Measurements from ENCODE around the gene CARMIL1. TPM values are rescaled to one million over a fixed set of nuclear protein-coding genes. Genes with fewer than 3 reads are reported as not detected.

CARMIL1 gene
- total RNA-seq, 1 donor from 2014 or later = 30.4 TPM

DNA sequence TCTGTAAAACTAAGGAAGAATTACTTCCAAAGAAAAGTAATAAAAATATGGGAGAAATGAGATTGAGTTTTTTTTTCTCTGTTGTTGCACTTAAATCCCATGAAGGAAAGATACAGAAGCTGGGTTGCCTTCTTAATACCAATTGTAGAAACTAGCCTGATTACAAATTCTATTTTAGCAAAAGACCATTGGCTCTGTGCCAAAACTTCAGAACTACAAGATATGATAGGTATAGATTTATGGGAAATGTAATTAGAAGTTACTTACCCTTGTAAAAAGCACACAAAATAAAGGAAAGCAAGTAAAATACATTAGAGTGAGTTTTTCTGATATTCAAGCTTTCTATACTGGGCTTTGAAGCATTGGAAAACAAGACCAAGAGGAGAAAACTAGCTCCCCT, 299.4 kb downstream of the CARMIL1 start:
- no peaks in the 10 kb centered on the region for H3K4me1 ChIP-seq
- no peak overlapping the region for H3K27ac ChIP-seq
- ATAC-seq (no peak), DNase-seq (no peak)
- no peak overlapping the region for H3K4me3 ChIP-seq
- H3K27me3 ChIP-seq (ENCODE audit: low read depth) = no peaks in the 10 kb centered on the region
- intact Hi-C loops (cut with DNase I) = no loop called here
- H3K36me3 ChIP-seq = peaks cover 20% of the 10 kb centered on the region
- H3K9me3 ChIP-seq = no peaks in the 10 kb centered on the region
- TF ChIP-seq, protein P1, sequence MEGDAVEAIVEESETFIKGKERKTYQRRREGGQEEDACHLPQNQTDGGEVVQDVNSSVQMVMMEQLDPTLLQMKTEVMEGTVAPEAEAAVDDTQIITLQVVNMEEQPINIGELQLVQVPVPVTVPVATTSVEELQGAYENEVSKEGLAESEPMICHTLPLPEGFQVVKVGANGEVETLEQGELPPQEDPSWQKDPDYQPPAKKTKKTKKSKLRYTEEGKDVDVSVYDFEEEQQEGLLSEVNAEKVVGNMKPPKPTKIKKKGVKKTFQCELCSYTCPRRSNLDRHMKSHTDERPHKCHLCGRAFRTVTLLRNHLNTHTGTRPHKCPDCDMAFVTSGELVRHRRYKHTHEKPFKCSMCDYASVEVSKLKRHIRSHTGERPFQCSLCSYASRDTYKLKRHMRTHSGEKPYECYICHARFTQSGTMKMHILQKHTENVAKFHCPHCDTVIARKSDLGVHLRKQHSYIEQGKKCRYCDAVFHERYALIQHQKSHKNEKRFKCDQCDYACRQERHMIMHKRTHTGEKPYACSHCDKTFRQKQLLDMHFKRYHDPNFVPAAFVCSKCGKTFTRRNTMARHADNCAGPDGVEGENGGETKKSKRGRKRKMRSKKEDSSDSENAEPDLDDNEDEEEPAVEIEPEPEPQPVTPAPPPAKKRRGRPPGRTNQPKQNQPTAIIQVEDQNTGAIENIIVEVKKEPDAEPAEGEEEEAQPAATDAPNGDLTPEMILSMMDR (IDR thresholded peaks at IDR 0.05) = no peak

DNA sequence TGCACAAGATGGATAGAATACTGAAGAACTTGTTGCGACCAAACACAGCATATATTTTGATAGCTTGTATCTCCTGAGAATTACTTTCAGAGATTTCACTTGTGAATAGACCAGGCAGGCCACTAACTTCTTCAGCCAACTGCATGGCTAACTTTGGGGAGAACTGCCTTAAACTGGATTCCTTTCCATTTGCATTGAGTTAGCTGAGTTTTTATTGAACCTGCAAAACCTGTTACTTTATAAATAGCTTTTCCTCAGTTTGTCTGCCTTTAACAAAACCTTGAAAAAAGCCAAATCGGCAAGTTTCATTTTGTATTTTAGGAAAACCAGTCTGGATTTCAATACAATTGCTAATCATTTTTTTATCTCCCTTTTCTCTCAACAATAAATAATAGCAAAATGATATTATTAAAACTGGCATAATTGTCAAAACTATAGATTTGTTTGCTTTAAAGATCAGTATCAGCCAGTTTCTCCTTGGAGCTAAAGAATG, 300.3 kb downstream of the CARMIL1 start:
- Histone ChIP-seq H3K36me3 (peaks cover 20% of the 10 kb centered on the region), H3K27me3 (ENCODE audit: low read depth) (no peaks in the 10 kb centered on the region), H3K9me3 (no peaks in the 10 kb centered on the region), H3K27ac (no peak overlapping the region), H3K4me3 (no peak overlapping the region), H3K4me1 (no peaks in the 10 kb centered on the region)
- ATAC-seq (no peak), DNase-seq (no peak)
- intact Hi-C loops (cut with DNase I) = no loop called here
- TF ChIP-seq, protein P1 (IDR thresholded peaks at IDR 0.05) = no peak

DNA sequence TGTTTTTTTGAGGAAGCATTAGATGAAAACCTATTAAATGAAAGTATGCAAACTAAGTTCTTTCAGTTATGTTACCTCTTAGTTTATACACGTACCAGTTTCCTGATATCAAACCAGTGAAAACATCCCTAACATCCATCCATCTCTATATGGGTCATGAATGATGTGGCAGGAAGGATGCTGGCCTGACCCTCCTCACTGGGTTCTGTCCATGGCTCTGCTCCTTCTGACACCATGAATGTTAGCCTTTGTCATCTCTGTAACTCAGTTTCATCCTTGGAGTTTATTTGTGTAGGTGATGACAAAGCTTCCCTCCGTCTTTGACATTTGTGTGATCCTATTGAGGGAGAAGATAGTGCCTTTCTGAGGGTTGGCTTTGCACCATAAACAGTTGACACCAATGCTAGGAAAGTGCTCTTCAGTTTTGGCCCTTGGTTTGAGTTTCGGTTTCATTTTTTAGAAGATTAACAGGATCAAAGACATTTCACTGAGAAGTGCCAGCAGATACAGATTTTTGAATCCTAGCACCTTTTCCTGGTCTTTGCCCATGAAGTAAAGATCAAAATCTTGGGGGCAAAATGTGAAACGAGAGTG, 300.8 kb downstream of the CARMIL1 start:
- Histone ChIP-seq H3K36me3 (peaks cover 20% of the 10 kb centered on the region), H3K27ac (no peak overlapping the region), H3K9me3 (no peaks in the 10 kb centered on the region), H3K4me3 (no peak overlapping the region), H3K4me1 (no peaks in the 10 kb centered on the region), H3K27me3 (ENCODE audit: low read depth) (no peaks in the 10 kb centered on the region)
- TF ChIP-seq, protein P1 (IDR thresholded peaks at IDR 0.05) = no peak
- intact Hi-C loops (cut with DNase I) = no loop called here
- DNase-seq (no peak), ATAC-seq (no peak)

DNA sequence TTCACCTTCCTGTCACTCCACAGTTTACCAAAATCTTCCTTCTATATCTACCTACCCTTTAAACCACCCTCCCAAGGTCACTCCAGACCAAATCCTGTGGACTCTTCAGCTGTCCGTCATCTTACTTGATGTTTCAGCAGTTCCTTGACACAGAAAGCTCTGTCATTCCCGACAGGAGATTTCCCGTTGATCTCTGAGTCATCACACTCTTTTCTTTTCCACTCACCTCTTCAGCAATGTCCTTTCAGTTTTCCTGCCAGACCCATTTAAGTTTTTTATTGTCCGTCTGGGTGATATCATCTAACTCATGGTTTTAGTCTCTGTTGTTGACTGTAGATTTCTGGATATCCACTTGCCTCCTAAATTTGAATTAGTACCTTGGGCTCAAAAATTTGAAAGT, 302.9 kb downstream of the CARMIL1 start:
- ATAC-seq = no peak
- Histone ChIP-seq H3K27ac (no peak overlapping the region), H3K36me3 (peaks cover 20% of the 10 kb centered on the region), H3K9me3 (no peaks in the 10 kb centered on the region), H3K4me1 (no peaks in the 10 kb centered on the region), H3K27me3 (ENCODE audit: low read depth) (no peaks in the 10 kb centered on the region), H3K4me3 (no peak overlapping the region)
- TF ChIP-seq, protein P1 (IDR thresholded peaks at IDR 0.05) = no peak
- intact Hi-C loops (cut with DNase I) = no loop called here
- DNase-seq = no peak

DNA sequence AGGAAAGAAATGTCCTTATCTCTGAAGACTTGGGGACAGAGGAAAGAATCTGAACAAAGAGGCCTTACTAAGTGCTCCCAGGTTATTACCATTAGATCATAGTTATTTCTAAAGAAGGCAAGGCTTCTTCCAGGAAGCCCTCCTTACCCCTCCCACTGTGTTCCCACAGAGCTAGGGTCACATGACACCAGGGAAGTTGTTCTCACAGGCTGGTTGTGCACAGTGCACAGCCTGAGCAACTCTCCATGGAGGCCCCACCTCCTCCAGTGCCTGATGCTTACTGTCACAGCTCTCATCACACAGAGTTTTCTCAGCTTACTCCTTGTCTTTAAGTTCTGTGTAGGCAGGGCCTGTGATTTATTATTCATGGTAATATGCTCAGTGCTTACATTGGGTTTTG, 303.9 kb downstream of the CARMIL1 start:
- ATAC-seq (no peak), DNase-seq (no peak)
- Histone ChIP-seq H3K36me3 (peaks cover 25% of the 10 kb centered on the region), H3K9me3 (no peaks in the 10 kb centered on the region), H3K27ac (no peak overlapping the region), H3K4me3 (no peak overlapping the region), H3K27me3 (ENCODE audit: low read depth) (no peaks in the 10 kb centered on the region), H3K4me1 (no peaks in the 10 kb centered on the region)
- TF ChIP-seq, protein P1 (IDR thresholded peaks at IDR 0.05) = no peak
- intact Hi-C loops (cut with DNase I) = no loop called here

Measured in lower lobe of right lung (tissue), 2 donors.